ENCODE measurements around the gene ALDH2.
"Not testable (repeated sequence)": the region's sequence is repeated elsewhere in the genome, so short reads cannot be mapped to it uniquely, and the experiment has no call there.

Gene ALDH2

GRCh38 chr12:111730420-111730819 lies 36.3 kb upstream of the ALDH2 start:
- H3K9ac ChIP-seq: no peak overlapping the region
- H3K36me3 ChIP-seq (ENCODE audit: control insufficient read depth, insufficient read depth, low read length): no peaks in the 10 kb centered on the region
- no peaks in the 10 kb centered on the region for H3K27me3 ChIP-seq (ENCODE audit: control insufficient read depth, insufficient read depth, low read length)
- H3K9me3 ChIP-seq (ENCODE audit: control insufficient read depth, low read length): no peaks in the 10 kb centered on the region
- no peak overlapping the region for H3K4me2 ChIP-seq (ENCODE audit: low read length)
- no peak overlapping the region for H2AFZ ChIP-seq
- no peaks in the 10 kb centered on the region for H3K79me2 ChIP-seq
- H3K4me1 ChIP-seq: no peaks in the 10 kb centered on the region
- TF ChIP-seq, protein P1, sequence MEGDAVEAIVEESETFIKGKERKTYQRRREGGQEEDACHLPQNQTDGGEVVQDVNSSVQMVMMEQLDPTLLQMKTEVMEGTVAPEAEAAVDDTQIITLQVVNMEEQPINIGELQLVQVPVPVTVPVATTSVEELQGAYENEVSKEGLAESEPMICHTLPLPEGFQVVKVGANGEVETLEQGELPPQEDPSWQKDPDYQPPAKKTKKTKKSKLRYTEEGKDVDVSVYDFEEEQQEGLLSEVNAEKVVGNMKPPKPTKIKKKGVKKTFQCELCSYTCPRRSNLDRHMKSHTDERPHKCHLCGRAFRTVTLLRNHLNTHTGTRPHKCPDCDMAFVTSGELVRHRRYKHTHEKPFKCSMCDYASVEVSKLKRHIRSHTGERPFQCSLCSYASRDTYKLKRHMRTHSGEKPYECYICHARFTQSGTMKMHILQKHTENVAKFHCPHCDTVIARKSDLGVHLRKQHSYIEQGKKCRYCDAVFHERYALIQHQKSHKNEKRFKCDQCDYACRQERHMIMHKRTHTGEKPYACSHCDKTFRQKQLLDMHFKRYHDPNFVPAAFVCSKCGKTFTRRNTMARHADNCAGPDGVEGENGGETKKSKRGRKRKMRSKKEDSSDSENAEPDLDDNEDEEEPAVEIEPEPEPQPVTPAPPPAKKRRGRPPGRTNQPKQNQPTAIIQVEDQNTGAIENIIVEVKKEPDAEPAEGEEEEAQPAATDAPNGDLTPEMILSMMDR (IDR thresholded peaks at IDR 0.05): no peak
- H3K27ac ChIP-seq: no peak overlapping the region
- no peak overlapping the region for H3K4me3 ChIP-seq (ENCODE audit: low read depth, low read length)

DNA sequence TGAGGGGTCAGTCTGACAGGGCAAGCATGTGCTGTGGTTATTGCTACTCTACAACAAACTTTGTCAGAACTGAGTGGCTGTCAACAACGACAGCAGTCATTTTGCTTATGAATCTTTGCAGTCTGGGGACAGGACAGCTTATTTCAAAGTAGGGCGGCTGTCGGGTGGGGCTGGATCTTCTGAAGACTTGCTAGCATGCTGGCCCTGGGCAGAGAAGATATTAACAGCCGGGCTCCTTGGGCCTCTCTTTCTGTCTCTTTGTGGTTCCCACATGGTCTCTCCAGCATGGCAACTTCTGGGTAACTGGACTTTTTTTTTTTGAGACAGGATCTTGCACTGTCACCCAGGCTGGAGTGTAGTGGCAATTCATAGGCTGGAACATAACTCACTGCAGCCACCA lies 33.9 kb upstream of the ALDH2 start:
- no peaks in the 10 kb centered on the region for H3K4me1 ChIP-seq
- no peak overlapping the region for H2AFZ ChIP-seq
- no peak overlapping the region for H3K4me2 ChIP-seq (ENCODE audit: low read length)
- H3K27me3 ChIP-seq (ENCODE audit: control insufficient read depth, insufficient read depth, low read length): no peaks in the 10 kb centered on the region
- TF ChIP-seq, protein P1 (IDR thresholded peaks at IDR 0.05): no peak
- no peak overlapping the region for H3K4me3 ChIP-seq (ENCODE audit: low read depth, low read length)
- no peaks in the 10 kb centered on the region for H3K9me3 ChIP-seq (ENCODE audit: control insufficient read depth, low read length)
- H3K79me2 ChIP-seq: no peaks in the 10 kb centered on the region
- H3K36me3 ChIP-seq (ENCODE audit: control insufficient read depth, insufficient read depth, low read length): no peaks in the 10 kb centered on the region
- H3K27ac ChIP-seq: no peak overlapping the region
- H3K9ac ChIP-seq: no peak overlapping the region

GRCh38 chr12:111733340-111733915 lies 33.3 kb upstream of the ALDH2 start:
- H3K4me1 ChIP-seq: no peaks in the 10 kb centered on the region
- H3K4me2 ChIP-seq (ENCODE audit: low read length): no peak overlapping the region
- TF ChIP-seq, protein P1 (IDR thresholded peaks at IDR 0.05): no peak
- H2AFZ ChIP-seq: no peak overlapping the region
- no peak overlapping the region for H3K27ac ChIP-seq
- H3K4me3 ChIP-seq (ENCODE audit: low read depth, low read length): no peak overlapping the region
- H3K27me3 ChIP-seq (ENCODE audit: control insufficient read depth, insufficient read depth, low read length): no peaks in the 10 kb centered on the region
- H3K9ac ChIP-seq: no peak overlapping the region
- H3K9me3 ChIP-seq (ENCODE audit: control insufficient read depth, low read length): no peaks in the 10 kb centered on the region
- H3K36me3 ChIP-seq (ENCODE audit: control insufficient read depth, insufficient read depth, low read length): no peaks in the 10 kb centered on the region
- no peaks in the 10 kb centered on the region for H3K79me2 ChIP-seq

DNA sequence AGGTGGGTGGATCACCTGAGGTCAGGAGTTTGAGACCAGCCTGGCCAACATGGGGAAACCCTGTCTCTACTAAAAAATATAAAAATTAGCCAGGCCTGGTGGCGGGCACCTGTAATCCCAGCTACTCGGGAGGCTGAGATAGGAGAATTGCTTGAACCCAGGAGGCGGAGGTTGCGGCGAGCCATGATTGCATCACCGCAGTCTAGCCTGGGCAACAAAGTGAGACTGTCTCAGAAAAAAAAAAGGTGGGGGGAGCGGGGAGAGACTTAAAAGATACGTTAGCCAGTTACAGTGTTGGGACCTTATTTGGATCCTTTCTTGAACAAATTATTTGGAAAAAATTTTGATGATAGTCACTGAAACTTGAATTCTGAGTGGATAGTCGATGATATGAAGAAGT lies 27.2 kb upstream of the ALDH2 start:
- not testable (repeated sequence) for H3K27me3 ChIP-seq (ENCODE audit: control insufficient read depth, insufficient read depth, low read length); H3K9ac ChIP-seq; H3K4me1 ChIP-seq; H2AFZ ChIP-seq; H3K79me2 ChIP-seq; H3K4me2 ChIP-seq (ENCODE audit: low read length); H3K36me3 ChIP-seq (ENCODE audit: control insufficient read depth, insufficient read depth, low read length); H3K27ac ChIP-seq; H3K4me3 ChIP-seq (ENCODE audit: low read depth, low read length); H3K9me3 ChIP-seq (ENCODE audit: control insufficient read depth, low read length)

DNA sequence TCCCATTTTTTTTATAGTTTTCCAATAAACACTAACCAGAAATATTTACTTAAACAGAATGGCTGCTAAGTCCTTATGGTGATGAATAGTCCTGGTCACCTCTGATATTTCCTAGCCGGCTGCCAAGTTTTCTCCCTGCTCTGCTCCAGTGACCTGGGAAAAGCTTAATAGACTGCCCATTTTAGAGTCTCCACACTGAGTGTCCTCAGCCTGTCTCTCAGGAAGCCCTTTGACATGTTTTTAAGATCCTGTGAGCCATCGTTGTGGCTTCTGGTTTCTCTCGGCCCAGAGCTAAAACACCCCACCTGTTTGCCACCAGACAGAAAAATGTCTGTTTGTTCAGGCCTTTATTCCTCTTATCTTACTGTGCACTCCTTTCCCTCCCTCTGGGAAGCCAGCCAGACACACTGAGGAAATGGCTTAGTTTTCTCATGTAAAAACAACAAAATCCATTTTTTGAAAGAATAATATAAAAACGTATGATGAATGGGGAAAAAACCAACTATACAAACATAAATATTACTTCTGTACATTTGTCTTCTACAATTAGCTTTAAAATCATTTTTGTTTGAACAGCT lies 25.4 kb upstream of the ALDH2 start:
- H3K4me2 ChIP-seq (ENCODE audit: low read length): no peak overlapping the region
- no peaks in the 10 kb centered on the region for H3K36me3 ChIP-seq (ENCODE audit: control insufficient read depth, insufficient read depth, low read length)
- H3K27me3 ChIP-seq (ENCODE audit: control insufficient read depth, insufficient read depth, low read length): no peaks in the 10 kb centered on the region
- no peaks in the 10 kb centered on the region for H3K4me1 ChIP-seq
- H3K79me2 ChIP-seq: no peaks in the 10 kb centered on the region
- no peak overlapping the region for H3K9ac ChIP-seq
- no peak overlapping the region for H3K4me3 ChIP-seq (ENCODE audit: low read depth, low read length)
- no peak overlapping the region for H2AFZ ChIP-seq
- no peak overlapping the region for H3K27ac ChIP-seq
- TF ChIP-seq, protein P1 (IDR thresholded peaks at IDR 0.05): no peak
- H3K9me3 ChIP-seq (ENCODE audit: control insufficient read depth, low read length): no peaks in the 10 kb centered on the region
